ENCODE measurements around the gene OPTC.
"Not testable (repeated sequence)": the region's sequence is repeated elsewhere in the genome, so short reads cannot be mapped to it uniquely, and the experiment has no call there.

OPTC gene

DNA sequence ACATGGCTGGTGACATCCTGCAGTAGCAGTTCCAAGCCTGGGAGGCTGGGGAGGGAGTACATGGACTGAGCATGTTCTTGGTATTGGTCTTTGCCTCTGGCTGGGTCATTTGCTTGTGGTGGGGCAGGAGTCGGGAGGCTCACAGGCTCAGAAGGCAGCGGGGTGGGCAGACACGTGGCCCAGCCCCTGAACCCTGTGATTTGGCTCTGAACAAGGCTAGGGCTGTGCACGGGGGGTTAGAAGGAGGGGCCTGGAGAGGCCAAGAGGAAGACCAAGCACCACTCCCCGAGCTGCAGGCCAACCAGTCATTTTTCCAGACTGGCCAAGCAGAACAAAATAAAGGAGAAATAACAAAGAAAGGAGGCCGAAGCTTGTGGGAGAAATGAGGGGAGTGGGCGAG lies 28.0 kb upstream of the OPTC start:
- no peak for DNase-seq

DNA sequence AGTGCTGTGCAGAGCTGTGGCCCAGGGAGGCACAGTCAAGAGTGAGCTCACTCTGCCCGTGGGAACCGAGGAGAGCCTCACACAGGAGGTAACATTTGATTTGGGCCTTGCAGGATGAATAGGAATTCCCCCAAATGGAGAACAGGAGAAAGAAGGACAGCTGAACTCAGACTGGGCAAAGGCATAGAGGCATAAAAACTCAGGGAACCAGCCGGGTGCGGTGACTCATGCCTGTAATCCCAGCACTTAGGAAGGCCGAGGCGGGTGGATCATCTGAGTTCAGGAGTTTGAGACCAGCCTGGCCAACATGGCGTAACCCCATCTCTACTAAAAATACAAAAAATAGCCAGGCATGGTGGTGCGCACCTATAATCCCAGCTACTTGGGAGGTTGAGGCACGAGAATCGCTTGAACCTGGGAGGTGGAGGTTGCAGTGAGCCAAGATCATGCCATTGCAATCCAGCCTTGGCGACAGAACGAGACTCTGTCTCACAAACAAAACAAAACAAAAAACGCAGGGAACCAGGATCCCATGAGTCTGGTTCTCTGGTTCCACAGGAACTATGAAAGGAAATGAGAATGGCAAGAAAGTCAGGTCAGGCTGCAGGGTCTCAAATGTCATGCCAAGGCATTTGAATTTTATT lies 26.9 kb upstream of the OPTC start:
- not testable (repeated sequence) for DNase-seq

DNA sequence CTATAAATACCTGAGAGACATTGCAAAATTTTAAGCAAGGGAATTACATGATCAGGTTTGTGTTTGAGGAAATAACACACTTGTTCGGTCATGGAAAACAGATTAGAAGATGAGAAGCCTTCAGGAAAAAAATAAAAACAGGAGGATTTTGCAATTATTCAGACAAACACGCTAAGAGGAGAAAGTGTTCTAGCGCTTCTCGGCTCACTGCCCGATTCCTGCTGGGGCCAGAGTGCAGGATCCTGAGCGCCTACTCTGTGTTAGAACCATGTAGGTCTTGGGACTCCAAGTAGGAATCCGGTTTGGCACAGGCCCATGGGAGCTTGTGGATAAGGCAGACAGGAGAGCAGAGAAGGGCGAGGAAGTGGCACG lies 26.4 kb upstream of the OPTC start:
- no peak for DNase-seq

DNA sequence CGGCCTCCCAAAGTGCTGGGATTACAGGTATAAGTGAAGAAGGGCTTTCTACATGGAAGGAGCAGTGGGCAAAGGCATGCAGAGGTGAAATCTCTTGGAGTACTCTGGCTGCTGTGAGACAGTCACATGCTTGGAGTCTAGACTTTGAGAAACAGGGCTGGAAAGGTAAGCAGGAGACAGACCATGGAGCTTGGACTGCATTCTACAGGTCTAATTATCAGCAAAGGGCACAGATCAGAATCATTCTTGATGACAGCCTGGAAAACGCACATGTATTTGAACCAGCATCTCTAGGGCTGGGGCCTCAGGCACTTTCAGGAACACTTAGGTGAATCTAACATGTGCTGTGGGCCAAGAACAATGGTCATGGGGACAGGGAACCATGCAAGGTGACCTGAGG lies 25.6 kb upstream of the OPTC start:
- no peak for DNase-seq

DNA sequence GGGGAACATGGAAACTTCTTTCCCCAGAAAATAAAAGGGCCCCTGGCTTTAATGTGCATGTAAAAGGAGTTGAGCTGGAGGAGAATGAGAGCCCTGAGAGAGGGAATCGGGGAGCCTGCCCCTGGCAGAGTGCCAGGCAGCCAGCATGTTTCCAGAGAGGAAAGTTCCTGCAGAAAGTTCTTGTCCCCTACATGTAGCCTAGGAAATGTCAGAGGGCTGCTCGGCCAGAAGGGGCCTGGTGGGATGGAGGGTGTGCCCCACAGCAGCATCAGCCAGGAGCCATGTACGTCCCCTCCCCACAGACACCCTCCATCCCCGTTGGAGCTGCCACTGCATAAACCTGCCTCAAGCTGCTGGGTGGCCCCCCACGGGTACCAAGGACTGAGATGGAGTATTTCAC lies 23.7 kb upstream of the OPTC start:
- DNase-seq, result no peak

DNA sequence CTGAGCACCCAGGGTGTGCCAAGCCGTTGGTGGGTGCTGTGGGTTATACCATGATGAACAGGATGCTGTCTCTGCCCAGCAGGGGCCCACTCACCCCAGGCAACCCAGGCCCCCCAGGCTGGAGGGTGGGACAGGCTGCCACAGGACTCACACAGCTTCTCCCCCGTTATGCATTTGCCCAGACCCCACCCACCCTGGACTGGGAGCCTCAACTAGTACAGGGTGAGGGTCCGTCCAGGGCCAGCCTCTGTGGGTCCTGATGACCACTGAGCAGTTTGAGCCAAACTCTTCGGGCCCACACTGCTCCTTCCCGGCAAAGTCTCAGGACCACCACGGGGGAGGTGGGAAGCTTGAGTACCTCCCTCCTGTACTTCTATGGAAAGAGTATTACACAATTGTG lies 22.1 kb upstream of the OPTC start:
- DNase-seq, result no peak

DNA sequence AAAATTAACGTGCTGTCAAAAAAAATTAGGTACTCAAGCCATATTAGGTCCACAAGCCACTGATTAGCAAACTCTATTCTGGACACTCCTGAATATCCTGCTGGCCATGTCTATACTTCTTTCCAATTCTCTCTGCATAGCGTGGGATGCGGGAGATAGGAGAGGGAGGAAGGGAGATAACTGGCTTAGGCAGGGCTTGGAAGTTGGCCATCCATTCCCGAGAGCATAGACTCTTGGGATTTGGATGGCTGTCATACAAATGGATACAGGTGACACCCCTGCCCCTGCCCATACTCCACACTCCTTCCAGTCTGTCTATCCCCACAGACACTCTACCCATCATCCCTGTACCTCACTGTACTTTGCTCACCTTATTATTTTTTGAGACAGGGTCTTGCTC lies 20.7 kb upstream of the OPTC start:
- DNase-seq, result no peak

DNA sequence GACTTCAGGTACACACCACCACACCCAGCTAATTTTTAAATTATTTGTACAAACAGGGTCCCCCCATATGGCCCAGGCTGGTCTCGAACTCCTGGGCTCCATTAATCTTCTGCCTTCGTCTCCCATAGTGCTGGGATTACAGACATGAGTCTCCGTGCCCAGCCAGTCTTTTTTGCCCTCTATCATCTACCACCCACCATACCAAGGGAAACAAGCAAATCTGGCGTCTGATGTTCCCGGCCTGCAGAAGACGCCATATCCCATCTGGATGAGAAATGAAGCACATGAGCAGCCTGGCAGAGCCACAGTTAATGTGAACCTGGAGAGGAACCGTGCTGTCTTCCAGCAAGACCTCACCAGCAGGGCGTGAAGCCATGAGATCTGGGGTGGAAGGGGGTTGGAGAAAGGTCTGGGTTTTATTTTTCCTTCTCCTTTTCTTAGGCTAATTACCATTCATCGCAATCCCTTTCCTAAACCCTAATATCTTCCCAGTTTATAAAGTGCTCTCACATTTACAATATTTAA lies 20.1 kb upstream of the OPTC start:
- DNase-seq, result no peak

DNA sequence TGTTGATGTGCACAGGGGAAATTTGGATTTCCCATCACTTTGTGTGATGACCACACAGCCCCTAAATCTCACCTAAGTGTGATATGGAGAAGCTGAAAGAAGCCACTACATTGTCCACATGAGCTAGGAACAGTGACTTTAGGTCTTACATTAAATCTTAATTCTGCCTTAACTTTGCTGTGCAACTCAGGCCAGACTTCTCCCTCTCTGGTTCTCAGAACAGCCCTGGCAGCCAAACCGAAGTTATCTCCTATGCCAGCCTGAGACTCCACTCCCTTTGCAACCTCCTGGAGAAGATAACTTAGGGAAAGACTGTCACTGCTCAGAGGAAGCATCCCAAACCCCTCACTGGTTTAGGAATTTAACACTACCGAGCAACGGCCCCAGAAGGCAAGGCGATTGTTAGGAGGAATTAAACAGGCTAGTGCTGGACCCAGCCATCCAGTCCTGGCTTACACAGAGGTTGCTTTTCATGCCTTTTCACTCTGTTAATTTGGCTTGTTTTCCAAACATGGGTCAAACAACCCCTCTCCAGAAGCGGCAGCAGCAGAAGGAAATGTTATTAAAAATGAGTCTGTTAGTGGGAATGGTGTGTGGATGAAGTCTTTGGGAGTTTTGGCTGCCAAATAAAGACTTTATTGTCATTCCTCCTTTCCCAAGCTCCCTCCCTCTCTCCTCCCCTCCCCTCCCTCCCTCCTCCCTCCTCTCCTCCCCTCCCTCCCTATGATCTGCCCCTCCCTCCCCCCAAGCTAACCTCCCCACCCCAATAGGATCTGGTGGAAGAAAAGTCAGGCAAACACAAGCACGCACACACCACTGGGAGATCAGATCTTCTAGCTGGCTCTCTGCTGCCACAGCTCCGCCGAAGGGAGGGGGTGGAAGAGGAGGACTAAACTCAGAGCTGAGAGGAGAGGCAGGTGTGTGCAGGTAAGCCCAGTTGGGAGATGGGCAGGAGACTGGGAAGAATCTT lies 18.7 kb upstream of the OPTC start, which contains the start of gene PRELP:
Gene PRELP (plus strand): TSS at position 795 of the 970 bp plus-strand sequence. CDS start 7,379 bp downstream, outside the sequence.
- DNase-seq, result no peak

DNA sequence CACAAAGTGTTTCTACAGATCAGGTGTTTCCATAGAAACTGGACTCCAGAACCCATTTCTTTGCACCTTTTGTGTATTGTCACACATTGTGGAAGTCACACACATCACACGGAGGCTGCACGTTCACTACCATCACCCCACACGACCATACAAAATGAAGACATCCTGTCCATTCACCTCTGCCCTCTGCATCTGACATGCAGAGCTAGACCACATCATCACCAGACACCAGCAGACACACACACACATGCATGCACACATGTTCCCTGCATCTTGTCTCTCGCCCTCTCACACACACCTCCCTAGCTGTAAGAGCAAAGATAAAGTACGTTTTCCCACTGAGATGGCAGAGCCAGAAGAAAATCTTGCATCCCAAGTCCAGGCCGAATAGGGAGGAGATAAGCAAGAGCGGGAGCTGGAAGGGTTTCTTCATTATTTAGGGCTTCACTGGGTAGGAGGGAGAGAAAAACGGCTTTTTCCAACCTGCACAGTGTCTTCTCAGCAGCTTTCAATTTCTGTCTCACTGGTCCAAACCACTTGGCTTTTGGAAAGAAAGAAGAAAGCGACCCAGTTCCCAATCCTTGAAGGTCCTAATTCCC lies 17.6 kb upstream of the OPTC start:
- no peak for DNase-seq

DNA sequence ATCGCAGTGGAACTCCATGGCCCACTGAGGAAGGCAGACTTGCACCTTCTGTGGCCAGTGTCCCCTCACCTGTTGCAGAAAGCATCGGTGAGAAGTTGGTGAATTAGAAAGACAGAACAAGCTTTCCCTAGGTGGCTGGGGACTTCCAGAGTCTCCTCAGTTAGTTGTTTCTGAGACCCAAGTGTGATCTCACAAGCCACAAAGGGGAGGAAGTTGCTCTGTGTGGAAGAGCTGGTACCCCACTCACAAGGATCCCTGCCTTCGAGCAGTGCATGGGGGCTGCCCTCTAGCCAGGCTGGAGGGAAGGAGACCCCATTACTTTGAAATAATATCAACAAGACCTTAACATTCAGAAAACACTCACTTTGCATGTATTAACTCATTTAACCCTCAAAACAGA lies 16.2 kb upstream of the OPTC start:
- DNase-seq, result no peak

DNA sequence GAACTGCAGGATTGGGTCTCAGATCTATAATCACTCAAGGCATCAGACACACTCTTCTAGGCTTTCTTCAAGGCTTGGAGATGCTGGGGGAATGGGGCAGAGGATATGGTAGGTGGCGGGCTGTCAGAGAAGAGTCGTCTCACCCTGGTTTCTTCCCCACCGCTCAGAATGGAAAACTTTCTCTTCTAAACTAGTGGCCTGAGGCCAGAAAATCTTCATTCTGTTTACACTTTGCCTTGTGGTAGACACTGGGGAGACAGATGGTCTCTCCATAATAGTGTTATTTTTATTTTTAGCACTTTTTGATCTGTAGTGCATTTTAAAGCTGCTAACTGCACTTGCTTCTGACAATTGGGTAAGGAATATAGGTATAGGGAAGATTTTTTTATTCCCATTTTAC lies 15.7 kb upstream of the OPTC start:
- no peak for DNase-seq

DNA sequence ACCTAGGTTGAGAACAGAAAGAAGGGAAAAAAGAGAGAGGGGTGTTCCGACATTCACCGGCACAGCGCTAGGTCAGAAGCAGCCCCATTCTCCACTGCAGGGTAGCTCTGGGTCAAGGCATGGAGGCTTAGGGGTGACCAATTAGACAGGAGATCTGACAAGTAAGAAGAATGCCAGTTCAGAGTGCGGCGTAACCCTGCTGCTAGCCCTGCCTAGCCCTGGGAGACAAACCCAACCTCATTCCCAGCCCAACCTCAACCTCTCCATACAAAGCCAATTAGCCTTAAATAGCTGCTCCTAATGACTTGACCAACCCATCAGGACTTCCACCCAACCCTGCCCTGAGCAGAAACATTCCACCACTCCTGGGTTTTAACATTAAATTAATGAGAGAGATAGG lies 15.0 kb upstream of the OPTC start:
- DNase-seq, result no peak

DNA sequence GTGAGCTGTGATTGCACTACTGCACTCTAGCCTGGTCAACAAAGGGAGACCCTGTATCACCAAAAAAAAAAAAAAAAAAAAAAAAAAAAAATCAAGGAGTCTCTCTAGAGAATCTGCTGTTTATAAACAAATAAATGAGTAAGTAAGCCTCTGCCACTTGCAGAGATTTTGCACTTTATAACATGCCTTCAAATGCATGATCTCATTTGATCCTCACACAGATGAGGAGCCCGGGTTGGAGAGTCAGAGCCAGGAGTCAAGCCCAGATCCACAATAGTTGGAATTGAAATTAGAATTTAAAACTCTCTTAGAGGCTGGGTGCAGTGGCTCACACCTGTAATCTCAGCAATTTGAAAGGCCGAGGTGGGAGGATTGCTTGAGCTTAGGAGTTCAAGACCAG lies 14.3 kb upstream of the OPTC start:
- DNase-seq, result no peak

DNA sequence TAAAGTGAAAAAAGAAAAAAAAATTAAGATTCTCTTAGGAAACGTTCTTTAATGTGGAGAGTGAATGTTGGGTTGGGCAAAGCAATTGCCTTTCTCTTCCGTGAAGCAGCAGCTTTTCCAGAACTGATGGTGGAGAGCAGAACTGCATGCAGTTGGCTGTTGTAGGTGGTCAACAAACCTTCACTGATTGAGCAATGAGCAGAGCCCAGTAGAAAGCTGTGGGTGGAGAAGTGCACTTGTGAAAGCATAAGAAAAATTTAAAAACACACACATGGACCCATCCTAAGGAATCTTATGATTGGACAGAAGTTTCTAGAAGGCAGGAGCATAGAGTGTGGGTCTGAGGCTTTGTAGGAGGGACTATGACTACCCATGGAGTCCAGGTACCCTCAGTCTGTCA lies 13.9 kb upstream of the OPTC start:
- DNase-seq, result no peak

DNA sequence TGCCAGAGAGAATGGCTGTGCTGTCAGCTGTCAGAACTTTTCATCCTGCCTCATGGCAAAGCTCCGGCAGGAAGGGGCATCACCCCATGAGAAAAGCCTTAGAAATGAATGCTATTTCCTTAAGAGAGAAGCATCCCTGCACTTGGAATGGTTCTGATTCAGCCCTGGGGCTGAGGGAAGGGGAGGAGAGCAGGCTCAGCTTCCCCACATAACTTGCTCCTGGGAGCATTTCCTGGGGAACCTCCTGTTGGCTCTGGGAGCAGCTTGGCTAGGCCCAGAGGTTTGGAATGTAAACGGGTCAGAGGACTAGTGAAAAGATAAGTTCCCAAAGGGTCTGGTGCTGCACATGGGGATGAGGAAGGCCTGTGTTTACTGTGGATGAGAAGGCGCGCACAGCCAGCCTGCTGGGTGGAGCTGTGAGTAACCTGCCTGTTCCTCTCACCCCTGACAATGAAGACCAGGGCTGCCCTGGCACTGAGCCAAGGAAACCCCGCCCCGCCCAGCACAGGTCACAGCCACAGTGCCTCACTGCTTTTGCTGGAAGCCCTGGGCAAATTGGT lies 13.3 kb upstream of the OPTC start:
- peak; percentile 49 for DNase-seq

DNA sequence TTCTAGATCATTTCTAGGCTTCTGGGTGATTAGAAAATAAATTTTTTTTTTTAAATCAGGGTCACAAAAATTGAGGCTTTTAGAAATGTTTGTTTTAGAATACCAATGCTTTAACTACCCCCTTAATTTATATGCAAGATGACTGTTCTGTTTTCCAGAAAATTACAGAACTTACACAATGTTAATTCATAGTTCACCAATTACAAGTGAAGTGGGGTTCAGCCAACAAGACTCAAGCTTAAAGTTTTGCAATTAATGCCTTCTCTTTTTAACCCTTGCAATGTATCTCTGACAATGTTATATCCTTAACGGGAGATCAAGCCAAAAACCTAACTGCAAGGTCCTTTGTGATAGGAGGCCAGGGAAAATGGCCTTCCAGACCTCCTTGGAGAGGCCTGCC lies 12.8 kb upstream of the OPTC start:
- DNase-seq, result no peak

DNA sequence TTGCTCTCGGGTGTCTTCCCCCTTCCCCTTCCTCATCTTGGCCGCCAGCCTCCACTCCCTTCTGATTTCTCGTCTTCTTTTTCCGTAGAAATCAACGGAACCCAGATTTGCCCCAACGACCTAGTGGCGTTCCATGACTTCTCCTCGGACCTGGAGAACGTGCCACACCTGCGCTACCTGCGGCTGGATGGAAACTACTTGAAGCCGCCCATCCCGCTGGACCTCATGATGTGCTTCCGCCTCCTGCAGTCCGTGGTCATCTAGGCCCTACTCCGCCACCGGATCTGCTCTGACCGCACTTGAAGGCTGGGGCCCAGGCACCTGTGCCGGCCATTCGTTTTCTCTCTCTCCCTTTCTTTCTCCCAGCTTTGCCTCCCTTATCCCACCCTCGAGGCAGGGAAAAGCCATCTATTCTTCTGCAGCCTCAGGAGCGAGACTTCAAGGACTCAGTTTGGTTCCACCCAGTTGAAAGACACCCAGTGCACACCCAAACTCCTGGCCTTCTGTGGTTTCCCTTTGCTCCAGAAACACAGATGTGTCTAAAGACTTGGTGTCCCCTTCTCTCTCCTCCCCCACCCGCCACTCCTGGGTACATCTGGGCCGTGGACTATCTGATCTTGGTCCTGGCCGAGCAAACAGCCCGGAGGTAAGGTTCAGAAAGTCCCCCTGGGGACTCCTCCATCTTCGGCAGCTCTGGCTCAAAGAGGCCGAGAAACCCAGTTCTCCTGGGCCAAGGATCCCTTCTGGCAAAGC lies 7.2 kb upstream of the OPTC start:
- DNase-seq, result no peak

DNA sequence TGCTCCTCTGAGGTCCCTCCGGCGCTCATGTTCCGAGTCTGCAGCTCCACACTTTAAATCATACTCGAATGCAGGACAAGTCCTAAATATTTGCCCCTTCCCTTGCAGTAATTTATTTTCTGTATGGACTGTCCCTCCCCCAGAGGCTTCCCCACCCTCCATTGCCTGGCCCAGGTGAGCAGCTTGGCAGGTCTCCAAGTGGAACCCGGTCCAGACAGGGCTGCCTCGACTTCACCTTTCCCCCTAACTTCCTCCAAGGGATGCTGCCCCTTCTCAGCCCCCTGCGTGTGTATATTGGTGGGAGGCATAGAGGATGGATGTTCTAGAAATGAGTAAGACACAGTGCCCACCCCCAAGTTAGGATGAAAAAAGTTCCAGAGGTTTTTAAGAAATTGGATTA lies 5.4 kb upstream of the OPTC start:
- DNase-seq, result no peak

DNA sequence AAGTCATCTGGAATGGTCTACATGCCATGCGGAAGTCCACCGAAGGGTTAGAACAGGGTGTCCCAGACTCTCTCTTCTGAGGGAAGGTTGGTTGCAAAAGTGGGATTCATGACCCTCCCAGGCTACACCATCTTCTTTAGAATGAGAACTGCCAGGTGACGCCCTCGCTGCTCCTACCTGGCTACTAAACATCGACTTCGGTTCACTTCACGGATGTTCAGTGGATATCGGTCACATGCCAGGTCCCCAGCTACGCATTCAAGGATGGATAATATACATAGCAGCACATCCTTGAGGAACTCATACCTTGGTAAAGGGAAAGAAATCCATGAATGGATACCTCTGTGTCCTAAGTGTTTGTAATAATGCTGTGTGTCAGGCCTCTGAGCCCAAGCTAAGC lies 3.3 kb upstream of the OPTC start:
- DNase-seq, result no peak

DNA sequence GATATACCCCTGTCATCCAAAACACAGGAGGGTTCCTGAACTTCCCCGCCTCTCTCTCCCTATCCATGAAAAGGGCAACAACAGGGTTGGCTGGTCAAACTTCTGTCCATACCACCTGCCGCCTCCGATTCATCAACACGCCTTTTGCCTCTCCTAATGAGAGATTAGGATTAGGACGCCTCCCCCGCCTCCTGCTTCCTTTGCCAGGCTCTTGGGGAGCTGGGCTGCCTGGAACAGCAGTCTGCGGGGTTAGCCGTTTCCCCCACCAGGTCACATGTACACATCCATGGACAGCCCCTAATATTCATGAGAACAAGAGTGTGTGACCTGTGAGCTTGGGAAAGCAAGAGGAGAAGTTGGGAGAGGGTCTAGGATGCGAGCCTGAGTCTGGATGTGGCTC lies 2.3 kb upstream of the OPTC start:
- no peak for DNase-seq

DNA sequence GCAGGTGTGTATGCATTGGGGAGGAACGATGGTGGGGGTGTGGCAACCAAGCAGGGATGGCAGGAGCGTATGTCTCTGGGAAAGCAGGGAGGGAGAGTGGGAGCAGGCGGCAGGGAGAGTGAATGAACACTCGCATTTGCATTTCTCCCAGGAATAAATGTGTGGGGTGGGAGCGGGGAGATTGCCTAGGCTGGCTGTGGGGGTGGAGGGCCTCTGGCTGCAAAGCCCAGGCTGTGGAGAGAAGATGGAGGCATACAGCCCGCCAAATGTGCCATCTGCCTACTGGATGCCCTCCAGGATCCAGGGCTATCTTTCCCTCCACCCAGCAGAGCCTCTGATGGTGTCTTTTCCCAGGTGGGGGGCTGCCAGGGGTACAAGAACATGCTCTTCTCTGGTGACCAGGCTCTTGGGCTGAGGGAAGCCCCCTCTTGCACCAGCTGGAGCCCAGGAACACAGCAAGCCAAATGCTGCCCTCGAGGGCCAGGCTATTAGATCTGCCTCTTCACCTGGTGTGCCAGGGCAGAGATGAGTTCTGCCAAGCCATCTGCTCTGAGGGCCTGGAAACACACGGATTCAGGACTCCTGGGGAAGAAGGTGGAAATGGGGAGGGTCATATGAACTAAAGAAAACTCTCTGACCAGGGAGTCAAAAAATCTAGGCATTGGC lies 1.7 kb upstream of the OPTC start:
- no peak for DNase-seq
